Measurements from ENCODE around the gene ANKS1A. TPM values are rescaled to one million over a fixed set of nuclear protein-coding genes. Genes with fewer than 3 reads are reported as not detected.

Gene ANKS1A
- total and polyA plus RNA-seq, 2 of the 4 experiments (the other 2 are of a cell fraction): 7.2 to 7.5 TPM

DNA sequence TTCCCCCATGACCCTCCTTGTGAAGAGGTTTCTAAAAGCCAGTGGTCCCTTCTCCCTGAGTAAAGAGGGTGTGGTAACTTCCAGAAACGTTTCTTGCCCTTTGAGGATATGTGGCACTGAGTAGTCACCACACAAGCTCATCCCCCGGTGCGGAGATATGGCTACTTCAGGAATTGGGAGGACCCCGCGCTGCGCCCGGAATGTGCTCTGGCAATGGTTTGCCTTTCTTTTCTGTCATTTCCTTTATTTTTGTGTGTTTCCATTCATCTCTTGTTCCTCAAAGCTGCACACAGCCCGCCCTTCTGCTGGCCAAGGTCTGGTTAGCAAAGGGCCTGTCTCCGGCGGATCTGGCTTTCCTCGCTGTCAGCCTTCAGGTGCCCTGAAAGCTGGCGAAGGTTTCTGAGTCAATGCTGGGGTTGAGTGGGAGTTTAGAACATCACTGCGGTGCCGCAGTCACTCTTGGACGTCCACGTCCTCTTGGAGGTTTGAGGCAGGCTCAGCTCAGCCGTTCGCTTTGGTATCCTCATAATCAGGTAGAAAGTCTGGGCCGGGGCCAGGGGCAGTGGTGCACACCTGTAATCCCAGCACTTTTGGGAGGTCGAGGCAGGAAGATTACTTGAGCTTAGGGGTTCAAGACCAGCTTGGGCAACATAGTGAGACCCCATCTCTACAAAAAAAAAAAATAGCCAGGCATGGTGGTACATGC is 184.9 kb downstream of the ANKS1A start:
- DNase-seq (no peak), ATAC-seq (ENCODE audit: low read depth) (no peak)
- WGBS, 2 experiments (ENCODE audit: extremely low coverage in 2 of 2, insufficient read length in 1 of 2): 96% methylated on average over 4 of the region's 20 CpGs; no CpG with 5 or more reads in 1 of the 2 experiments
- H3K9ac ChIP-seq (ENCODE audit: low read depth, low read length): no peak overlapping the region
- no peak overlapping the region for H2AK9ac ChIP-seq (replicated peaks; ENCODE audit: low read depth, low read length, poor library complexity)
- H3K56ac ChIP-seq (ENCODE audit: extremely low read depth, insufficient read depth, low read length): no peak overlapping the region
- TF ChIP-seq MAFK (IDR thresholded peaks at IDR 0.05; ENCODE audit: low read depth, low read length) (no peak), CEBPB (IDR thresholded peaks at IDR 0.05; ENCODE audit: low read depth, low read length) (no peak), FOS (IDR thresholded peaks at IDR 0.05; ENCODE audit: low read depth, low read length) (no peak), RCOR1 (IDR thresholded peaks at IDR 0.05; ENCODE audit: insufficient replicate concordance, low read length) (no peak), NFE2L2 (IDR thresholded peaks at IDR 0.05; ENCODE audit: low read depth, low read length) (no peak), RAD21 (IDR thresholded peaks at IDR 0.05; ENCODE audit: low read length) (no peak), BHLHE40 (IDR thresholded peaks at IDR 0.05; ENCODE audit: low read depth, low read length) (no peak), MXI1 (IDR thresholded peaks at IDR 0.05; ENCODE audit: borderline replicate concordance, low read depth, low read length) (no peak), RFX5 (IDR thresholded peaks at IDR 0.05; ENCODE audit: low read depth, low read length) (no peak), MAZ (IDR thresholded peaks at IDR 0.05; ENCODE audit: borderline replicate concordance, low read depth, low read length) (no peak), SMC3 (IDR thresholded peaks at IDR 0.05; ENCODE audit: low read depth, low read length) (no peak)
- TF ChIP-seq, protein P1, sequence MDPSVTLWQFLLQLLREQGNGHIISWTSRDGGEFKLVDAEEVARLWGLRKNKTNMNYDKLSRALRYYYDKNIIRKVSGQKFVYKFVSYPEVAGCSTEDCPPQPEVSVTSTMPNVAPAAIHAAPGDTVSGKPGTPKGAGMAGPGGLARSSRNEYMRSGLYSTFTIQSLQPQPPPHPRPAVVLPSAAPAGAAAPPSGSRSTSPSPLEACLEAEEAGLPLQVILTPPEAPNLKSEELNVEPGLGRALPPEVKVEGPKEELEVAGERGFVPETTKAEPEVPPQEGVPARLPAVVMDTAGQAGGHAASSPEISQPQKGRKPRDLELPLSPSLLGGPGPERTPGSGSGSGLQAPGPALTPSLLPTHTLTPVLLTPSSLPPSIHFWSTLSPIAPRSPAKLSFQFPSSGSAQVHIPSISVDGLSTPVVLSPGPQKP (IDR thresholded peaks at IDR 0.05; ENCODE audit: borderline replicate concordance, low read depth, low read length): no peak
- TF ChIP-seq, protein P2, sequence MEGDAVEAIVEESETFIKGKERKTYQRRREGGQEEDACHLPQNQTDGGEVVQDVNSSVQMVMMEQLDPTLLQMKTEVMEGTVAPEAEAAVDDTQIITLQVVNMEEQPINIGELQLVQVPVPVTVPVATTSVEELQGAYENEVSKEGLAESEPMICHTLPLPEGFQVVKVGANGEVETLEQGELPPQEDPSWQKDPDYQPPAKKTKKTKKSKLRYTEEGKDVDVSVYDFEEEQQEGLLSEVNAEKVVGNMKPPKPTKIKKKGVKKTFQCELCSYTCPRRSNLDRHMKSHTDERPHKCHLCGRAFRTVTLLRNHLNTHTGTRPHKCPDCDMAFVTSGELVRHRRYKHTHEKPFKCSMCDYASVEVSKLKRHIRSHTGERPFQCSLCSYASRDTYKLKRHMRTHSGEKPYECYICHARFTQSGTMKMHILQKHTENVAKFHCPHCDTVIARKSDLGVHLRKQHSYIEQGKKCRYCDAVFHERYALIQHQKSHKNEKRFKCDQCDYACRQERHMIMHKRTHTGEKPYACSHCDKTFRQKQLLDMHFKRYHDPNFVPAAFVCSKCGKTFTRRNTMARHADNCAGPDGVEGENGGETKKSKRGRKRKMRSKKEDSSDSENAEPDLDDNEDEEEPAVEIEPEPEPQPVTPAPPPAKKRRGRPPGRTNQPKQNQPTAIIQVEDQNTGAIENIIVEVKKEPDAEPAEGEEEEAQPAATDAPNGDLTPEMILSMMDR (conservative IDR thresholded peaks at IDR 0.05; ENCODE audit: low read depth, low read length): no peak
- TF ChIP-seq, protein P3, sequence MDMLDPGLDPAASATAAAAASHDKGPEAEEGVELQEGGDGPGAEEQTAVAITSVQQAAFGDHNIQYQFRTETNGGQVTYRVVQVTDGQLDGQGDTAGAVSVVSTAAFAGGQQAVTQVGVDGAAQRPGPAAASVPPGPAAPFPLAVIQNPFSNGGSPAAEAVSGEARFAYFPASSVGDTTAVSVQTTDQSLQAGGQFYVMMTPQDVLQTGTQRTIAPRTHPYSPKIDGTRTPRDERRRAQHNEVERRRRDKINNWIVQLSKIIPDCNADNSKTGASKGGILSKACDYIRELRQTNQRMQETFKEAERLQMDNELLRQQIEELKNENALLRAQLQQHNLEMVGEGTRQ (IDR thresholded peaks at IDR 0.05; ENCODE audit: low read depth, low read length): no peak
- no peak overlapping the region for H4K8ac ChIP-seq (ENCODE audit: low read depth in 2 of 2, low read length in 2 of 2)
- in situ Hi-C loops (cut with MboI; ENCODE audit: low sequenced_read_pairs) (no loop called here), dilution Hi-C loops (cut with HindIII; ENCODE audit: low sequenced_read_pairs, unreplicated experiment) (no loop called here), intact Hi-C loops (cut with micrococcal nuclease) (no loop called here)
- H3K36me3 ChIP-seq (ENCODE audit: control insufficient read depth, insufficient read depth, low read length): peaks cover 3% of the 10 kb centered on the region; the same call in 1 of the 2 replicates
- no peaks in the 10 kb centered on the region for H3K27me3 ChIP-seq (ENCODE audit: control insufficient read depth, insufficient read depth, low read length)
- H3K4me3 ChIP-seq (ENCODE audit: insufficient read depth, low read depth, low read length): no peak overlapping the region
- H3K9me1 ChIP-seq (ENCODE audit: insufficient read depth, low read length): no peaks in the 10 kb centered on the region
- BruUV-seq (replicated peaks): no TSS peak
- H3K4me1 ChIP-seq (ENCODE audit: control insufficient read depth, insufficient read depth, low read length): no peaks in the 10 kb centered on the region
- H3K27ac ChIP-seq (ENCODE audit: insufficient read depth, low read length): no peak overlapping the region
- no peaks in the 10 kb centered on the region for H4K20me1 ChIP-seq (ENCODE audit: insufficient read depth, low read length)
- no peak overlapping the region for H3K14ac ChIP-seq (replicated peaks; ENCODE audit: low read depth, low read length)
- no peak overlapping the region for H3K4ac ChIP-seq (ENCODE audit: low read depth, low read length)
- H2BK15ac ChIP-seq (ENCODE audit: low read depth, low read length): no peak overlapping the region
- POLR2A ChIA-PET (ENCODE audit: unreplicated experiment): no interaction called here
- H3K23ac ChIP-seq (ENCODE audit: low read depth, low read length): no peak overlapping the region
- no peaks in the 10 kb centered on the region for H3K9me3 ChIP-seq (ENCODE audit: control insufficient read depth, insufficient read depth, low read length)
- no peak overlapping the region for H2AFZ ChIP-seq (replicated peaks; ENCODE audit: low read length, poor library complexity)
- no peak overlapping the region for H4K91ac ChIP-seq (ENCODE audit: insufficient read depth, low read depth, low read length)
- no peak overlapping the region for H2AK5ac ChIP-seq (ENCODE audit: low read depth, low read length)
- no peak overlapping the region for H2BK5ac ChIP-seq (ENCODE audit: low read depth, low read length, poor library complexity, severe bottlenecking)
- CTCF ChIA-PET: no interaction called here
- H2BK120ac ChIP-seq (ENCODE audit: low read depth, low read length): no peak overlapping the region
- H4K5ac ChIP-seq (ENCODE audit: low read depth, low read length): no peak overlapping the region
- no peak overlapping the region for H3K18ac ChIP-seq (ENCODE audit: low read depth, low read length)
- H2BK20ac ChIP-seq (ENCODE audit: low read depth, low read length): no peak overlapping the region
- no peaks in the 10 kb centered on the region for H3K79me1 ChIP-seq (ENCODE audit: low read depth in 1 of 2, low read length in 2 of 2)
- H3K4me2 ChIP-seq (ENCODE audit: low read depth, low read length): no peak overlapping the region

Measured in IMR-90 (cell line).